Skin of body (tissue), 2 donors: ENCODE measurements around the gene LTB4R. TPM values are rescaled to one million over a fixed set of nuclear protein-coding genes. Genes with fewer than 3 reads are reported as not detected.

ENCODE experiments used
- DNase-seq: peaks from one replicate; lab custom pipeline; 2025; lab: John Stamatoyannopoulos, UW
- total RNA-seq: library from RNA; depleted of rRNA; stranded (reverse); fragments of >200 nt; gene quantifications from one replicate; pipeline ENCODE4 v1.2.3, GENCODE V29; 2014

LTB4R gene
- 8.6 TPM for total RNA-seq

DNA sequence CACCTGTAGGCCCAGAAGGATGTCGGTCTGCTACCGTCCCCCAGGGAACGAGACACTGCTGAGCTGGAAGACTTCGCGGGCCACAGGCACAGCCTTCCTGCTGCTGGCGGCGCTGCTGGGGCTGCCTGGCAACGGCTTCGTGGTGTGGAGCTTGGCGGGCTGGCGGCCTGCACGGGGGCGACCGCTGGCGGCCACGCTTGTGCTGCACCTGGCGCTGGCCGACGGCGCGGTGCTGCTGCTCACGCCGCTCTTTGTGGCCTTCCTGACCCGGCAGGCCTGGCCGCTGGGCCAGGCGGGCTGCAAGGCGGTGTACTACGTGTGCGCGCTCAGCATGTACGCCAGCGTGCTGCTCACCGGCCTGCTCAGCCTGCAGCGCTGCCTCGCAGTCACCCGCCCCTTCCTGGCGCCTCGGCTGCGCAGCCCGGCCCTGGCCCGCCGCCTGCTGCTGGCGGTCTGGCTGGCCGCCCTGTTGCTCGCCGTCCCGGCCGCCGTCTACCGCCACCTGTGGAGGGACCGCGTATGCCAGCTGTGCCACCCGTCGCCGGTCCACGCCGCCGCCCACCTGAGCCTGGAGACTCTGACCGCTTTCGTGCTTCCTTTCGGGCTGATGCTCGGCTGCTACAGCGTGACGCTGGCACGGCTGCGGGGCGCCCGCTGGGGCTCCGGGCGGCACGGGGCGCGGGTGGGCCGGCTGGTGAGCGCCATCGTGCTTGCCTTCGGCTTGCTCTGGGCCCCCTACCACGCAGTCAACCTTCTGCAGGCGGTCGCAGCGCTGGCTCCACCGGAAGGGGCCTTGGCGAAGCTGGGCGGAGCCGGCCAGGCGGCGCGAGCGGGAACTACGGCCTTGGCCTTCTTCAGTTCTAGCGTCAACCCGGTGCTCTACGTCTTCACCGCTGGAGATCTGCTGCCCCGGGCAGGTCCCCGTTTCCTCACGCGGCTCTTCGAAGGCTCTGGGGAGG lies at the start of gene LTB4R:
LTB4R (plus strand) TSS at position 857 of the 959 bp plus-strand sequence. CDS start 4,150 bp downstream, outside the sequence.
- DNase-seq, result peak; percentile 45

- DNase-seq, result no peak
These were observed 49.4 kb upstream of the LTB4R start for GRCh38 chr14:24261969-24262327.

- DNase-seq, result no peak
These were observed 48.2 kb upstream of the LTB4R start, which contains the start of gene TGM1 for GRCh38 chr14:24262821-24263733. TGM1 (minus strand) TSS chr14:24263177; CDS start chr14:24262352, 825 bp downstream.

DNA sequence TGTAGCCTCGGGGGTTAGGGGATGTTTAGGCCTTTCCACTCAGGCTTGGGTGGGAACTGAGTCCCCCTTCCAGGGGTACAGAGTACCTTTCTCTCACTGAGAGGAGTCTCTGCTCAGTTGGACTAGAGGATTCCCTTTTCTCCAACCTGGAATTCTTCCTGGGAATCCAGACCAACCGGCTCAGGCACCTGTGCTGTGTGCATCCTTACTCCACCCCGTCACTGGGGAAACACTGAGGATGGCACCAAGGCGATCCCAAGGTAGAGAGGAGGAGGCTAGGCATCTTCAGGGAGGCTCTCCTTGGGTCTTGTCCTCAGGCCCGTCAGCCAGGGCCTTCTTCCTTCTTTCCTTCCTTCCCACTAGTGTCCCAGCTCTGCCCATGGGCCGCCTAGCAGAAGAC lies 47.5 kb upstream of the LTB4R start:
- DNase-seq, result no peak

DNA sequence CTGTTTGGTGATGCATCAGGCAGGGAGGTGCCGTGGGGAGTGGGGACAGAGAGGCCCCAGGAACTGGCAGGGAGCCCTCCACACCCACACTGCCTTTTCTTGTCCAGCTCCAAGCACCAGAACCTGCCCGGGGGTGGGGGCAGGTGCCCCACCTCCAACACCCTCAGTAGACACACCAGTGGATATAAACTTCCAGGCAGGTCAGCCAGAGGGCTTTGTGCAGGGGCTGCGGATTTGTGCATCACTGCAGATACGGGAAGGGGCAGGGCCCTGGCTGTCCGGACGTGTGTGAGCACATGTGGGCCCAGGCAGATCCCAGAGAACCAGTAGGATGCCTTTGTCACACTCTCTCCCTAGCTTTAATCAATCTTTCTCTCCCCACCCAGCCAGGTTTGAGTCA lies 47.0 kb upstream of the LTB4R start:
- no peak for DNase-seq

DNA sequence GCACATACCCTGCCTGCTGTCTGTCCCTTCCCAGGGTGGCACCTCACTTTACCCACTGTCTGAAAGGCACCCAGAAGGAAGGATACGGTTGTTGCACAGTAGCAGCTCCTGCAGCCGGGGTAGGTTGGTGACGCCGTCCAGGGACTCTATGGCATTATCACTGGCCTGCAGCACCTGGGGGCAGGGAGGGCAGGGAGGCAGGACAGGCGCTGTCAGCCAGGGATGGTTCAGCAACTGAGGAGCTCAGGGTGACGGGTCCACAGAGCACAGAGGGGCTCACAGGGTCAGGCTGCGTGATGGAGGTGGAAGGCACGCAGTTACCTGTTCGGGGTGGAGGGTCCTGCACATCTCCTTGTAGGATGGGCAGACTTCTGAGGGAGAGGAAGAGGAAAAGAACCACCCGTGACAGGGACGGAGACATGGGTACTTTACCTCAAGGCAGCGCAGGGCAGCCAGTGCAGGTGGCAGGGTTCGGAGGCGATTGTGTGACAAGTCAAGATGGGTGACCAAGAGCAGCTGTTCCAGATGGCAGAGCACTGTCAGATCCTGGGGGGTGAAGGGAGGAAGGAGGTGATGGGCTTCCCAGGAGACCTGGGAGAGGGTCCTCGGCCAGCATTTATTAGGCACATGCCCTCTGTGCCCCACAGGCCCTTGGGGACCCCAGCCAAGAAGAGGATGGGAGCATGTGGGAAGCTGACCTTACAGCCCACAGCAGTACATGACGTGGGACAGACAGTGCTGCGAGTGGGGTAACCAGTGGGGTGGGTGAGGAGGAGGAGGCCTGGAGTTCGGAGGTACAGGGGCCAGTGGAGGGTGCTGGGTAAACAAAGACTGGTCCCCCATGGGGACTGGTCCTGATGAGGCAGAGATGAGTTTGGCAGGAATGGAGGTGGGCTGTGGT lies 44.7 kb upstream of the LTB4R start:
- no peak for DNase-seq

- DNase-seq, result no peak
These were observed 43.8 kb upstream of the LTB4R start for GRCh38 chr14:24267516-24267915.

GRCh38 chr14:24268225-24268624 lies 43.1 kb upstream of the LTB4R start:
- no peak for DNase-seq

GRCh38 chr14:24269368-24269767 lies 41.9 kb upstream of the LTB4R start:
- DNase-seq, result no peak

GRCh38 chr14:24269910-24270536 lies 41.3 kb upstream of the LTB4R start:
- no peak for DNase-seq

DNA sequence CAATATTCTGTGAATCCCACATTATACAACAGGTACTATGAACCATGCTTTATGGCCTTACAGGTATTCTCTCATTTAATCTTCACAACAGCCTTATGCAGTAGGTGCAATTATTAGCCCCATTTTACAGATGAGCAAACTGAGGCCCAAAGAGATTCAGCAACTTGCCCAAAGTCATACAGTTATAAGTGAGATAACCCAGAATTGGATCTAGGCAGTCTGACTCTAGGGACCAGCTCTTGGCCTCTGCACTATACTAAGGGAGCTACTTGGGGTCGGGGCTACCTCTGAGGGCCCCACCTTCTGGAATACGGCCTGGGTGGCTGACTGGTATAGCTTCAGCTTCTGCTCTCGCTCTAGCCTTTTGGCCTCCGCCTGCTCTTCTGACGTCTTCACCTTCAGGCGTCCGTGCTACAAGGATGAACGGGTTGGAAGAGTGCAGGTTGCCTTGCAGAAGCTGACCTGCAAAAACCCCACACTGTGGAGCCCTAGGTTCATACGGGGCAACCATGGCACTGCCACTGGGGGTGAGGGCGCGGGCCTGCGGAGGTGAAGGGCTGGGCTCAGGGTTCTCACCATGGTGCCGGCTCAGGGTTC lies 40.7 kb upstream of the LTB4R start:
- no peak for DNase-seq

DNA sequence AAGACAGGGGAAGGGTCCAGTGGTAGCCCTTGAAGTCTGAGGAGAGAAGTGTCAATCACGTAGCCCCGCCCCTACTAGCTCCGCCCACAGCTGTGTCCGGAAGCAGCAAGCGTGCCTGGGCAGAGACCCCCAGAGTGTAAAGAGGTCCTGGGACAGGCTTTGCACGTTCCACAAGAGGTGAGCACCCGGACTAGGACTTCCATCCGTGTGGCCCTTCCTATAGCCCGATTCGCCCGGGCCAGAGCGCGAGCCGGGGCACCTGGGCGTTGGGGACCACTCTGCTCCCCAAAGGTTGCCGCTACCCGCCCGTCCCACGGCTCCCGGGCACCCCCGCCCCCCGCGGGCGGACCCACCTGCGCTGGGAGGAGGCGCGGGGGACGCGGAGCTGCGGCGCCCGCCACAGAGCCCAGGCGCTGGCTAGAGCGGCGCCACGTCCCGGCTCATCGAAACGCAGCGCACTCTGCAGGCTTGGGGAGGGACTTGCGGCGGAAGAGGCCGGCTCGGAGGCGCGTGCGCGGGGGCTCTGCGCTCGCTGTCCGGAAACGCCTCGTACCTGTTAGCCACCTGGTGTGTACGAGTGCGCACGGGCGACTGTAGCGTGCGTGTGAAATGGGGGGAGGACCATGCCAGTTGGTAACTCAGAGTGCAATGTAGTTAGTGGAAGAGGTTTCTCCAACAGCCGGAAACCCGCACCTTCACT lies 40.0 kb upstream of the LTB4R start, which contains the start of gene RABGGTA:
RABGGTA (minus strand) TSS at position 464 of the 700 bp plus-strand sequence. CDS start 482 bp downstream, outside the sequence.
- peak; percentile 83 for DNase-seq

DNA sequence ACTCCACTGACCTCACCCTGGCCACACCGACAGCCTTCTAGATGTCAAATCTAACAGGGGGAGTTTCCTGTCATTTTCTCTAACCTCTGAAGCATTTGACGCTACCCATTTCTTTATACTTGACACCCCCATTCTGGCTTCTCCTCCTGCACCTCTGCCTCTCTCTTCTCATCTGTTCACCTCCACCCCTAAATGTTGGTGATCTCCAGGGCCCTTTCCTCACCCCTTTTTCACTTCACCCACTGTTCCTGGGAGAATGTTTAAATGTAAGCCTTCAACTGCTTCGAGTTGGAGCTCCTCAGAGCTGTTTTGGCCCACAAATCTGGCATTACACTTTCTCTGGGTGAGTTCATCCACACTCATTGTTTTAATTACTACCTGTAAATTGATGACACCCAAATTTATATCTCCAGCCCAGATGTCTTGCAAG lies 39.5 kb upstream of the LTB4R start:
- no peak for DNase-seq

DNA sequence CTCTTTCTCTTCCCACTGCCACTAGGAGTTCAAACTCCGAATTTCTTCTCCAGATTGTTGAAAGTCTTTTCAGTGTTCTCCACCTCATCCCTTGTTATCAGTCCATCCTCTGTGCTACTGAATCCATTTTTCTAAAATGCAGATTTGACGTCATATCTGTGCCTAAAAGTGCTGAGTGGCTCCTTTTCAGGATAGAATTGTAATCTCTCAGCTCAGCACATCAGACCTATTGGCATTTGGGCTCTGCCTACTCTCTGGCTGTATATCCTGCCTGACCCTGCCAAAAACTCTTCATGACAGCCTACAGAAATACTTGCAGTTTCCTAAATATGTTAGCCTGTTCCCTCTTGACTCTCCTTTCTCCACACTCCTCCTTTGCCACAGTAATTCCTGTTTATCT lies 38.8 kb upstream of the LTB4R start:
- DNase-seq, result no peak

GRCh38 chr14:24273422-24273998 lies 37.8 kb upstream of the LTB4R start:
- no peak for DNase-seq

DNA sequence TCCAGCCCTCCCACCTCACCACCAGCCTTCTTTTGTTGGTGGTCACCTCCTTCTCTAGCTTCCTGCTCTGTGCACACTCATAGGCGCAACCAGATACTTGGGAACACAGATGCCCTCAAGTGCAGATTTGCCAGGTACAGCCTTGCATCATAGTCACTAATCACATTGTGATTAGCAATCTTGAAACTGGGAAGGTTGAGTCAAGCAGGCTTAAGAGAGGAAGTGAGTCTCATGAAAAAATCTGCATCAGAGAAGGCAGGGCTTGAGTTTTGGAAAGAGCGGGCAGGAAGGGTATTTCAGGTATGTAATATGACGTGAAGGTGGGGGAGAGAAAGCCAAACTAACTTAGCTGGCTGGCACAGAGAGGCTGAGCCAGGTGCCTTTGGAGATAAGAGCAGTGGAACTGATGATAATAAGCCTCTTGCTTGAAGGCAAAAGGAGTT lies 37.2 kb upstream of the LTB4R start:
- peak; percentile 14 for DNase-seq

- DNase-seq, result no peak
These were observed 34.2 kb upstream of the LTB4R start for GRCh38 chr14:24277071-24277470.

DNA sequence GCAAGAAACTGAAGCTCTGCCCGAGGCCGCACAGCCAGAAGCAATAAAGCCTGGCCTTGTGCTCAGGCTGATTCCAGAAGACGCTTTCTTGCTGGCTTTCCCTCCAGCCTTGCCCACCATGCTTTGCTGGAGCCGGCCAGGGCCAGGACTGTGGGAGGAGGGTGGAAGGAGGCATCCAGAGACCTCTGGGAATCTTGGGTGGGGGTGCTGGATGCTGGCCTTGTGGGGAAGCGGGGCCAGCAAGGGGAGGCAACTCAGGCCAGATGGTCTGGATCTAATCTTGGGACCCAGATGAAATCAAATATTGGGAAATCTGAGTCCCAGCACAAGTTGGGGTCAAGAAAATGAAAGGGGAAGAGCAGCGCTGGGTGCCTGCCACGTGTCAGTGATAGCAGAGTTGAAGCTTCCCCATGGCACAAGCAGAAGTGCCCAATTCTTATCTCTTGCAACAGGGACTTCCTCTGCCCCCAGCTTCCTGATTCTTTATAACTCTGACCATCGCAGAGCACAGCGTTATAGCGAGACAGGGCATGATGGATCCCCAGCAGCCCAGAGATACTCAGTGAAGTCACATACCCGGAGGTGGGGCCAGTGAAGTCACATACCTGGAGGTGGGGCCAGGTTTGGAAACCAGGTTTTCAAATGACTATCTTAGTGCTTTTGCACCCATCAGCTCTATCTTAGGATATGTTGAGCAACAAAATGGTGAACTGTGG lies 33.5 kb upstream of the LTB4R start:
- DNase-seq, result no peak
